ENCODE data around the gene IL17A.

IL17A gene

GRCh38 chr6:52186075-52186474, at the start of gene IL17A:
Gene IL17A, plus strand, starts transcription at chr6:52186375. Its CDS starts 57 bp downstream, at chr6:52186432.
- no peak within 1 kb of the TSS for H3K4me3 Mint-ChIP-seq
- H3K27ac Mint-ChIP-seq, result no peak within 1 kb of the TSS
- H3K27me3 Mint-ChIP-seq (ENCODE audit: low read depth), result peaks cover 73% of the 10 kb centered on the region
- no peaks in the 10 kb centered on the region for H3K9me3 Mint-ChIP-seq
- no peaks in the 10 kb centered on the region for H3K36me3 Mint-ChIP-seq (ENCODE audit: low read depth)
- no peak for DNase-seq (ENCODE audit: low spot score)
- H3K4me1 Mint-ChIP-seq (ENCODE audit: low read depth), result peaks cover 7% of the 10 kb centered on the region

- Mint-ChIP-seq H3K27ac (no peak overlapping the region), H3K36me3 (ENCODE audit: low read depth) (no peaks in the 10 kb centered on the region), H3K4me1 (ENCODE audit: low read depth) (peaks cover 3% of the 10 kb centered on the region), H3K27me3 (ENCODE audit: low read depth) (peaks cover 8% of the 10 kb centered on the region), H3K9me3 (no peaks in the 10 kb centered on the region), H3K4me3 (no peak overlapping the region)
- no peak for DNase-seq (ENCODE audit: low spot score)
Measured at GRCh38 chr6:52136934-52137467, 49.2 kb upstream of the IL17A start.

- no peak overlapping the region for H3K4me3 Mint-ChIP-seq
Measured at GRCh38 chr6:52138284-52138683, 47.9 kb upstream of the IL17A start.

GRCh38 chr6:52139985-52140680, 46.0 kb upstream of the IL17A start:
- Mint-ChIP-seq H3K27ac (no peak overlapping the region), H3K36me3 (ENCODE audit: low read depth) (no peaks in the 10 kb centered on the region), H3K4me1 (ENCODE audit: low read depth) (no peaks in the 10 kb centered on the region), H3K27me3 (ENCODE audit: low read depth) (peaks cover 19% of the 10 kb centered on the region), H3K4me3 (no peak overlapping the region), H3K9me3 (no peaks in the 10 kb centered on the region)
- DNase-seq (ENCODE audit: low spot score), result no peak

More at GRCh38 chr6:52138284-52138683, 47.9 kb upstream of the IL17A start:
- Mint-ChIP-seq H3K27ac (no peak overlapping the region), H3K4me1 (ENCODE audit: low read depth) (peaks cover 3% of the 10 kb centered on the region), H3K27me3 (ENCODE audit: low read depth) (peaks cover 15% of the 10 kb centered on the region), H3K36me3 (ENCODE audit: low read depth) (no peaks in the 10 kb centered on the region), H3K9me3 (no peaks in the 10 kb centered on the region)
- no peak for DNase-seq (ENCODE audit: low spot score)

GRCh38 chr6:52141596-52141995, 44.6 kb upstream of the IL17A start:
- Mint-ChIP-seq H3K27ac (no peak overlapping the region), H3K27me3 (ENCODE audit: low read depth) (peaks cover 22% of the 10 kb centered on the region), H3K4me3 (no peak overlapping the region), H3K4me1 (ENCODE audit: low read depth) (no peaks in the 10 kb centered on the region), H3K36me3 (ENCODE audit: low read depth) (no peaks in the 10 kb centered on the region), H3K9me3 (no peaks in the 10 kb centered on the region)
- DNase-seq (ENCODE audit: low spot score), result no peak

- Mint-ChIP-seq H3K27ac (no peak overlapping the region), H3K4me1 (ENCODE audit: low read depth) (no peaks in the 10 kb centered on the region), H3K9me3 (no peaks in the 10 kb centered on the region), H3K36me3 (ENCODE audit: low read depth) (no peaks in the 10 kb centered on the region), H3K27me3 (ENCODE audit: low read depth) (peaks cover 22% of the 10 kb centered on the region), H3K4me3 (no peak overlapping the region)
- DNase-seq (ENCODE audit: low spot score), result no peak
Measured at GRCh38 chr6:52142556-52142955, 43.6 kb upstream of the IL17A start.

- no peaks in the 10 kb centered on the region for H3K9me3 Mint-ChIP-seq
- H3K4me3 Mint-ChIP-seq, result no peak overlapping the region
- DNase-seq (ENCODE audit: low spot score), result no peak
- H3K27me3 Mint-ChIP-seq (ENCODE audit: low read depth), result peaks cover 22% of the 10 kb centered on the region
- H3K36me3 Mint-ChIP-seq (ENCODE audit: low read depth), result no peaks in the 10 kb centered on the region
- no peaks in the 10 kb centered on the region for H3K4me1 Mint-ChIP-seq (ENCODE audit: low read depth)
- no peak overlapping the region for H3K27ac Mint-ChIP-seq
Measured at GRCh38 chr6:52143551-52143950, 42.6 kb upstream of the IL17A start.

- H3K9me3 Mint-ChIP-seq, result no peaks in the 10 kb centered on the region
- H3K27me3 Mint-ChIP-seq (ENCODE audit: low read depth), result peaks cover 20% of the 10 kb centered on the region
- H3K36me3 Mint-ChIP-seq (ENCODE audit: low read depth), result no peaks in the 10 kb centered on the region
- no peak overlapping the region for H3K4me3 Mint-ChIP-seq
- no peak for DNase-seq (ENCODE audit: low spot score)
- H3K4me1 Mint-ChIP-seq (ENCODE audit: low read depth), result no peaks in the 10 kb centered on the region
- no peak overlapping the region for H3K27ac Mint-ChIP-seq
Measured at GRCh38 chr6:52144196-52145076, 41.7 kb upstream of the IL17A start.

GRCh38 chr6:52146851-52147445, 39.2 kb upstream of the IL17A start:
- Mint-ChIP-seq H3K4me1 (ENCODE audit: low read depth) (no peaks in the 10 kb centered on the region), H3K4me3 (no peak overlapping the region), H3K9me3 (no peaks in the 10 kb centered on the region), H3K36me3 (ENCODE audit: low read depth) (no peaks in the 10 kb centered on the region), H3K27me3 (ENCODE audit: low read depth) (peaks cover 23% of the 10 kb centered on the region), H3K27ac (no peak overlapping the region)
- no peak for DNase-seq (ENCODE audit: low spot score)

- no peaks in the 10 kb centered on the region for H3K36me3 Mint-ChIP-seq (ENCODE audit: low read depth)
- H3K27me3 Mint-ChIP-seq (ENCODE audit: low read depth), result peaks cover 17% of the 10 kb centered on the region
- H3K27ac Mint-ChIP-seq, result no peak overlapping the region
- H3K9me3 Mint-ChIP-seq, result no peaks in the 10 kb centered on the region
- H3K4me3 Mint-ChIP-seq, result no peak overlapping the region
- H3K4me1 Mint-ChIP-seq (ENCODE audit: low read depth), result no peaks in the 10 kb centered on the region
- no peak for DNase-seq (ENCODE audit: low spot score)
Measured at GRCh38 chr6:52149076-52149475, 37.1 kb upstream of the IL17A start.

GRCh38 chr6:52149949-52150348, 36.2 kb upstream of the IL17A start:
- H3K4me3 Mint-ChIP-seq, result no peak overlapping the region
- H3K27me3 Mint-ChIP-seq (ENCODE audit: low read depth), result peaks cover 12% of the 10 kb centered on the region
- H3K27ac Mint-ChIP-seq, result no peak overlapping the region
- no peaks in the 10 kb centered on the region for H3K36me3 Mint-ChIP-seq (ENCODE audit: low read depth)
- no peaks in the 10 kb centered on the region for H3K4me1 Mint-ChIP-seq (ENCODE audit: low read depth)
- DNase-seq (ENCODE audit: low spot score), result no peak
- H3K9me3 Mint-ChIP-seq, result no peaks in the 10 kb centered on the region

- peaks cover 10% of the 10 kb centered on the region for H3K27me3 Mint-ChIP-seq (ENCODE audit: low read depth)
- DNase-seq (ENCODE audit: low spot score), result no peak
- no peaks in the 10 kb centered on the region for H3K9me3 Mint-ChIP-seq
- no peaks in the 10 kb centered on the region for H3K36me3 Mint-ChIP-seq (ENCODE audit: low read depth)
- peaks cover 15% of the 10 kb centered on the region for H3K4me1 Mint-ChIP-seq (ENCODE audit: low read depth)
- no peak overlapping the region for H3K4me3 Mint-ChIP-seq
- no peak overlapping the region for H3K27ac Mint-ChIP-seq
Measured at GRCh38 chr6:52152070-52152423, 34.1 kb upstream of the IL17A start.

GRCh38 chr6:52152711-52153160, 33.4 kb upstream of the IL17A start:
- Mint-ChIP-seq H3K36me3 (ENCODE audit: low read depth) (no peaks in the 10 kb centered on the region), H3K4me1 (ENCODE audit: low read depth) (peaks cover 21% of the 10 kb centered on the region), H3K27ac (no peak overlapping the region), H3K9me3 (no peaks in the 10 kb centered on the region), H3K27me3 (ENCODE audit: low read depth) (peaks cover 10% of the 10 kb centered on the region), H3K4me3 (no peak overlapping the region)
- no peak for DNase-seq (ENCODE audit: low spot score)

- Mint-ChIP-seq H3K27ac (no peak overlapping the region), H3K9me3 (no peaks in the 10 kb centered on the region), H3K4me3 (no peak overlapping the region), H3K36me3 (ENCODE audit: low read depth) (no peaks in the 10 kb centered on the region), H3K4me1 (ENCODE audit: low read depth) (peaks cover 23% of the 10 kb centered on the region), H3K27me3 (ENCODE audit: low read depth) (peaks cover 10% of the 10 kb centered on the region)
- no peak for DNase-seq (ENCODE audit: low spot score)
Measured at GRCh38 chr6:52154381-52154780, 31.8 kb upstream of the IL17A start.
